ENCODE data around the gene ACTC1. TPM values are rescaled to one million over a fixed set of nuclear protein-coding genes. Genes with fewer than 3 reads are reported as not detected.

Gene ACTC1
- total and polyA plus RNA-seq, 10 of the 15 experiments (the other 5 are each of a cell fraction or from before 2014, with no cell fraction given) = 1.6 TPM; not detected in 9

DNA sequence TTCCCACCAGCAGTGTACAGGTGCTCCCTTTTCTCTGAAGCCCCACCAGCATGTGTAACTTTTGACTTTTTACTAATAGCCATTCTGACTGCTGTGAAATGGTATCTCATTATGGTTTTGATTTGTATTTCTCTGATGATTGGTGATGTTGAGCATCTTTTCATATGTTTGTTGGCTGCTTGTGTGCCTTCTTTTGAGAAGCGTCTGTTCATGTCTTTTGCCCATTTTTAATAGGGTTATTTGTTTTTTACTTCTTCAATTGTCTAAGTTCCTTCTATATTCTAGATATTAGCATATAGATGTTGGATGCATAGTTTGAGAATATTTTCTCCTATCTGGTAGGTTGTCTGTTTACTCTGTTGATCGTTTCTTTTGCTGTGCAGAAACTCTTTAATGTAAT lies 14.6 kb downstream of the ACTC1 start (continued):
- TF ChIP-seq, protein P1, sequence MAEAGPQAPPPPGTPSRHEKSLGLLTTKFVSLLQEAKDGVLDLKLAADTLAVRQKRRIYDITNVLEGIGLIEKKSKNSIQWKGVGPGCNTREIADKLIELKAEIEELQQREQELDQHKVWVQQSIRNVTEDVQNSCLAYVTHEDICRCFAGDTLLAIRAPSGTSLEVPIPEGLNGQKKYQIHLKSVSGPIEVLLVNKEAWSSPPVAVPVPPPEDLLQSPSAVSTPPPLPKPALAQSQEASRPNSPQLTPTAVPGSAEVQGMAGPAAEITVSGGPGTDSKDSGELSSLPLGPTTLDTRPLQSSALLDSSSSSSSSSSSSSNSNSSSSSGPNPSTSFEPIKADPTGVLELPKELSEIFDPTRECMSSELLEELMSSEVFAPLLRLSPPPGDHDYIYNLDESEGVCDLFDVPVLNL (IDR thresholded peaks at IDR 0.05; ENCODE audit: low read depth, low read length) = no peak
- TF ChIP-seq, protein P2, sequence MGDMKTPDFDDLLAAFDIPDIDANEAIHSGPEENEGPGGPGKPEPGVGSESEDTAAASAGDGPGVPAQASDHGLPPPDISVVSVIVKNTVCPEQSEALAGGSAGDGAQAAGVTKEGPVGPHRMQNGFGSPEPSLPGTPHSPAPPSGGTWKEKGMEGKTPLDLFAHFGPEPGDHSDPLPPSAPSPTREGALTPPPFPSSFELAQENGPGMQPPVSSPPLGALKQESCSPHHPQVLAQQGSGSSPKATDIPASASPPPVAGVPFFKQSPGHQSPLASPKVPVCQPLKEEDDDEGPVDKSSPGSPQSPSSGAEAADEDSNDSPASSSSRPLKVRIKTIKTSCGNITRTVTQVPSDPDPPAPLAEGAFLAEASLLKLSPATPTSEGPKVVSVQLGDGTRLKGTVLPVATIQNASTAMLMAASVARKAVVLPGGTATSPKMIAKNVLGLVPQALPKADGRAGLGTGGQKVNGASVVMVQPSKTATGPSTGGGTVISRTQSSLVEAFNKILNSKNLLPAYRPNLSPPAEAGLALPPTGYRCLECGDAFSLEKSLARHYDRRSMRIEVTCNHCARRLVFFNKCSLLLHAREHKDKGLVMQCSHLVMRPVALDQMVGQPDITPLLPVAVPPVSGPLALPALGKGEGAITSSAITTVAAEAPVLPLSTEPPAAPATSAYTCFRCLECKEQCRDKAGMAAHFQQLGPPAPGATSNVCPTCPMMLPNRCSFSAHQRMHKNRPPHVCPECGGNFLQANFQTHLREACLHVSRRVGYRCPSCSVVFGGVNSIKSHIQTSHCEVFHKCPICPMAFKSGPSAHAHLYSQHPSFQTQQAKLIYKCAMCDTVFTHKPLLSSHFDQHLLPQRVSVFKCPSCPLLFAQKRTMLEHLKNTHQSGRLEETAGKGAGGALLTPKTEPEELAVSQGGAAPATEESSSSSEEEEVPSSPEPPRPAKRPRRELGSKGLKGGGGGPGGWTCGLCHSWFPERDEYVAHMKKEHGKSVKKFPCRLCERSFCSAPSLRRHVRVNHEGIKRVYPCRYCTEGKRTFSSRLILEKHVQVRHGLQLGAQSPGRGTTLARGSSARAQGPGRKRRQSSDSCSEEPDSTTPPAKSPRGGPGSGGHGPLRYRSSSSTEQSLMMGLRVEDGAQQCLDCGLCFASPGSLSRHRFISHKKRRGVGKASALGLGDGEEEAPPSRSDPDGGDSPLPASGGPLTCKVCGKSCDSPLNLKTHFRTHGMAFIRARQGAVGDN (IDR thresholded peaks at IDR 0.05) = no peak

DNA sequence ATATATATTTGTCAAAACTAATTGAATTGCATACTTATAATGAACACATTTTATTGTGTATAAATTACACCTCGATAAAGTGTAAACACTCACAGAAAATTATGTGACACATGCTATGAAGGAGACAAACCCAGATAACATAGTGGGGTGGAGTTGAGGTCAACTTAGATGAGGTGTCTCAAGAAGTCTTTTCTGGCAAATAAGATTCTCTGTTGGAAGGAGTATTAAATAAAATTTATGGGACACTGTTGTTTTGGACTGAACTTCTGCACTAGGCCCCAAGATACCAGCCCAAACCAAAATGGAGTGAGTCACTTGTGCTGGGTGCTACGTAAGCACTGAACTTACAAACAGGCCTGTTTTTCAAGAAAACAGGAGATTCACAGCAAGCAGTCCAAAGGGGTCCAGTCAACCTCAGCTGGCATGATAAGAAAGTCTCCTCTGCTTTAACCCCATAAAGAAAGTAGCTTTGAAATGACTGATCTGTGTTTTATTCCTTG lies 18.7 kb downstream of the ACTC1 start:
- no peak for TF ChIP-seq ZNF217 (IDR thresholded peaks at IDR 0.05)
- TF ChIP-seq ZNF384 (IDR thresholded peaks at IDR 0.05; ENCODE audit: borderline replicate concordance, low read depth, low read length) = no peak
- TF ChIP-seq, protein P3, sequence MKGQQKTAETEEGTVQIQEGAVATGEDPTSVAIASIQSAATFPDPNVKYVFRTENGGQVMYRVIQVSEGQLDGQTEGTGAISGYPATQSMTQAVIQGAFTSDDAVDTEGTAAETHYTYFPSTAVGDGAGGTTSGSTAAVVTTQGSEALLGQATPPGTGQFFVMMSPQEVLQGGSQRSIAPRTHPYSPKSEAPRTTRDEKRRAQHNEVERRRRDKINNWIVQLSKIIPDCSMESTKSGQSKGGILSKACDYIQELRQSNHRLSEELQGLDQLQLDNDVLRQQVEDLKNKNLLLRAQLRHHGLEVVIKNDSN (IDR thresholded peaks at IDR 0.05; ENCODE audit: borderline replicate concordance, extremely low read length, insufficient read depth, low read depth, low read length) = no peak
- TF ChIP-seq FOXK2 (IDR thresholded peaks at IDR 0.05) = no peak
- TF ChIP-seq SP1 (IDR thresholded peaks at IDR 0.05; ENCODE audit: low read depth, low read length) = no peak
- TF ChIP-seq RCOR1 (conservative IDR thresholded peaks at IDR 0.05; ENCODE audit: low read depth, low read length) = no peak
- TF ChIP-seq, protein P1 (IDR thresholded peaks at IDR 0.05; ENCODE audit: low read depth, low read length) = no peak
- TF ChIP-seq, protein P2 (IDR thresholded peaks at IDR 0.05) = no peak
- TF ChIP-seq SREBF2 (IDR thresholded peaks at IDR 0.05; ENCODE audit: low read length) = no peak
- TF ChIP-seq MEF2A (IDR thresholded peaks at IDR 0.05; ENCODE audit: insufficient read depth, low read depth, low read length) = no peak
- ChIA-PET CTCF (no interaction called here), SMC1A (ENCODE audit: uncharacterized antibody, unreplicated experiment) (no interaction called here), POLR2A (no interaction called here), RAD21 (ENCODE audit: unreplicated experiment) (no interaction called here)
- H3K27ac ChIP-seq (ENCODE audit: control insufficient read depth, insufficient read depth) = no peak overlapping the region
- intact Hi-C loops (cut with micrococcal nuclease; ENCODE audit: unreplicated experiment) (no loop called here), in situ Hi-C loops (cut with MboI) (no loop called here)
- no peak overlapping the region for H3K4me2 ChIP-seq (ENCODE audit: control insufficient read depth, insufficient read depth)
- H3K4me1 ChIP-seq (ENCODE audit: control insufficient read depth, insufficient read depth, low read length) = no peaks in the 10 kb centered on the region
- no peaks in the 10 kb centered on the region for H3K27me3 ChIP-seq (replicated peaks in 1 of 2; ENCODE audit: control insufficient read depth in 2 of 2, insufficient read depth in 2 of 2, low read length in 1 of 2)
- H4K20me1 ChIP-seq (ENCODE audit: control insufficient read depth, insufficient read depth) = no peaks in the 10 kb centered on the region
- no peak for DNase-seq (ENCODE audit: low read depth, low spot score)
- no peak for ATAC-seq
- no peak overlapping the region for H3K9ac ChIP-seq (ENCODE audit: control insufficient read depth, insufficient read depth, low read length)
- no peaks in the 10 kb centered on the region for H3K36me3 ChIP-seq (ENCODE audit: control insufficient read depth in 2 of 2, insufficient read depth in 2 of 2, low read length in 1 of 2)
- no peak overlapping the region for H2AFZ ChIP-seq (ENCODE audit: control insufficient read depth, low read depth, low read length)
- H3K79me2 ChIP-seq (ENCODE audit: control insufficient read depth, insufficient read depth, low read length) = no peaks in the 10 kb centered on the region
- no TSS peak for BruUV-seq (replicated peaks)
- WGBS (ENCODE audit: insufficient coverage, insufficient replicate concordance, low lambda C conversion rate, missing lambda C conversion rate) = 41% methylated on average over 2 of the region's 2 CpGs
- no peak overlapping the region for H3K4me3 ChIP-seq
- no peak for FAIRE-seq
- H3K9me3 ChIP-seq (replicated peaks; ENCODE audit: control insufficient read depth, insufficient read depth, low read length) = no peaks in the 10 kb centered on the region

Measured in GM12878 (cell line).